22Rv1 (cell line): ENCODE data around the gene PXK.

Experiments
- CTCF ChIP-seq: fragments of 450-650 bp; IDR thresholded peaks from 2 replicates; pipeline ENCODE4 v1.5.1; 2017; ENCODE audit warnings: mild to moderate bottlenecking
- ZFX ChIP-seq: fragments of 450-650 bp; IDR thresholded peaks from 2 replicates; pipeline ENCODE4 v1.6.1; 2017; ENCODE audit warnings: antibody characterized with exemption, borderline replicate concordance

- no peak for TF ChIP-seq CTCF
- no peak for TF ChIP-seq ZFX
Observed at GRCh38 chr3:58425782-58426181, 93.1 kb downstream of the PXK start.
